Loucy (cell line): ENCODE data around the gene FAM53A.
A peak's percentile ranks its signal among the peaks of the same experiment; 100 is the strongest.

ENCODE experiments used
- H2AFZ ChIP-seq: fragments of 200-600 bp; sonication (generic); 2 replicates; pipeline ENCODE4 v1.6.0; 2016; ENCODE audit warnings: antibody characterized with exemption, mild to moderate bottlenecking, low read length, moderate library complexity
- H3F3A ChIP-seq: fragments of 200-600 bp; 2 replicates; pipeline ENCODE4 v1.6.0; 2016; ENCODE audit warnings: antibody characterized with exemption, low read depth, mild to moderate bottlenecking
- H3K27me3 ChIP-seq: fragments of 200-600 bp; sonication (generic); 2 replicates; pipeline ENCODE4 v1.6.1; 2014; ENCODE audit warnings: low read length, mild to moderate bottlenecking; ENCODE audit not compliant: insufficient read depth, poor library complexity, severe bottlenecking
- H3K36me3 ChIP-seq: fragments of 200-600 bp; sonication (generic); 2 replicates; pipeline ENCODE4 v1.6.1; 2016; ENCODE audit warnings: low read length; ENCODE audit not compliant: insufficient read depth
- H3K4me1 ChIP-seq: fragments of 200-600 bp; sonication (generic); 2 replicates; pipeline ENCODE4 v1.5.1; 2014; ENCODE audit warnings: low read length, mild to moderate bottlenecking; ENCODE audit not compliant: insufficient read depth, poor library complexity, severe bottlenecking
- H3K4me2 ChIP-seq: fragments of 200-600 bp; sonication (generic); 2 replicates; pipeline ENCODE4 v1.6.0; 2014; ENCODE audit warnings: antibody characterized with exemption, low read length, low read depth, mild to moderate bottlenecking; ENCODE audit not compliant: poor library complexity, severe bottlenecking
- H3K4me3 ChIP-seq: fragments of 200-600 bp; sonication (generic); 2 replicates; pipeline ENCODE4 v1.5.1; 2014; ENCODE audit warnings: low read length, mild to moderate bottlenecking, mixed read lengths; ENCODE audit not compliant: poor library complexity, severe bottlenecking
- H3K79me2 ChIP-seq: fragments of 200-600 bp; sonication (generic); 2 replicates; pipeline ENCODE4 v1.6.1; 2014; ENCODE audit warnings: low read length; ENCODE audit not compliant: insufficient read depth
- H3K9ac ChIP-seq: fragments of 200-600 bp; sonication (generic); 2 replicates; pipeline ENCODE4 v1.6.0; 2014; ENCODE audit warnings: mild to moderate bottlenecking, low read depth, low read length, moderate library complexity; ENCODE audit not compliant: poor library complexity, severe bottlenecking
- H3K9me2 ChIP-seq: fragments of 200-600 bp; sonication (generic); replicated peaks from 2 replicates; pipeline ENCODE4 v1.6.1; 2016; ENCODE audit warnings: low read depth, low read length, mixed read lengths
- H3K9me3 ChIP-seq: fragments of 200-600 bp; sonication (generic); 2 replicates; pipeline ENCODE4 v1.6.1; 2014; ENCODE audit warnings: mild to moderate bottlenecking, antibody characterized with exemption, low read length, low read depth; ENCODE audit not compliant: insufficient read depth
- H4K20me1 ChIP-seq: fragments of 200-600 bp; sonication (generic); 2 replicates; pipeline ENCODE4 v1.6.0; 2014; ENCODE audit warnings: antibody characterized with exemption, low read length, mild to moderate bottlenecking; ENCODE audit not compliant: insufficient read depth, poor library complexity, severe bottlenecking
- CTCF ChIP-seq: fragments of 200-600 bp; sonication (generic); conservative IDR thresholded peaks from 2 replicates; pipeline ENCODE4 v1.5.1; 2014; ENCODE audit warnings: mild to moderate bottlenecking, antibody characterized with exemption, low read length
- EZH2phosphoT487 ChIP-seq: fragments of 200-600 bp; IDR thresholded peaks from 2 replicates; pipeline ENCODE4 v1.6.1; 2018; ENCODE audit warnings: antibody characterized with exemption, mild to moderate bottlenecking, moderate library complexity, borderline replicate concordance

The FAM53A gene

DNA sequence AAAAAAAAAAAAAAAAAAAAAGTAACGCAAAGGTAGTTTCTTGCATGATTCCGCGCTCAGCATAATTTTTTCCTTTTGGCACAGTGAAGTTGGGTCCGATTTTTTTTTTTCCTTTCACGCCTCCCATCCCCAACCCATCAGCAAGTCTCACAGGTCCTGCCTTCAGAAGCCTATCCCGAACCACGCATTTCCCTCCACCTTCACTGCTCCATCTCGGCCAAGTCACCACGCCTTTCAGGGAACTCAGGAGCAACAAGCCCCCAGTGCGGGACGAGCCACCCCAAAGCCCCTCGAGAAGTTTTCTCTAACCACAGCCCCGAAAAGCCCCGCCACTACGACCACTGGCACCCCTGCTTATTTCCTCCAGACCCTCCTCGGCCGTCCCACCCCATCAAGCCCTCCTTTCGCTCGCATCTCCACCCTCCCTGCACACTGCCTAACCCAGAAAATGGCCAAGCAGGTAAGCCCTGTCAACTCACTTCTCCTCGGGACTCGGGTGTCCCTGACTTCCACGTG lies 27.0 kb upstream of the FAM53A start:
- TF ChIP-seq EZH2phosphoT487 (no peak), CTCF (no peak)
- Histone ChIP-seq H2AFZ (no peak overlapping the region), H3K9me2 (no peaks in the 10 kb centered on the region), H3K36me3 (peaks cover 5% of the 10 kb centered on the region; the same call in 1 of the 2 replicates), H3K4me1 (peaks cover 49% of the 10 kb centered on the region), H3F3A (no peaks in the 10 kb centered on the region), H3K79me2 (peaks cover 88% of the 10 kb centered on the region), H3K4me2 (peak overlapping the region; percentile 81), H3K9ac (peak overlapping the region; percentile 91), H3K9me3 (no peaks in the 10 kb centered on the region), H3K4me3 (peak overlapping the region; percentile 95), H4K20me1 (peaks cover 76% of the 10 kb centered on the region), H3K27me3 (no peaks in the 10 kb centered on the region)

GRCh38 chr4:1708581-1708980 lies 24.5 kb upstream of the FAM53A start:
- H3K79me2 ChIP-seq, result peaks cover 88% of the 10 kb centered on the region
- no peaks in the 10 kb centered on the region for H3K27me3 ChIP-seq
- no peak overlapping the region for H2AFZ ChIP-seq
- H3F3A ChIP-seq, result no peaks in the 10 kb centered on the region
- H3K36me3 ChIP-seq, result peaks cover 23% of the 10 kb centered on the region
- peak overlapping the region; percentile 81 for H3K4me2 ChIP-seq
- H3K9ac ChIP-seq, result peak overlapping the region; percentile 63
- peak overlapping the region; percentile 95 for H3K4me3 ChIP-seq
- no peaks in the 10 kb centered on the region for H3K9me2 ChIP-seq
- TF ChIP-seq CTCF (no peak), EZH2phosphoT487 (no peak)
- H3K9me3 ChIP-seq, result no peaks in the 10 kb centered on the region
- peaks cover 41% of the 10 kb centered on the region for H3K4me1 ChIP-seq
- peaks cover 76% of the 10 kb centered on the region for H4K20me1 ChIP-seq

DNA sequence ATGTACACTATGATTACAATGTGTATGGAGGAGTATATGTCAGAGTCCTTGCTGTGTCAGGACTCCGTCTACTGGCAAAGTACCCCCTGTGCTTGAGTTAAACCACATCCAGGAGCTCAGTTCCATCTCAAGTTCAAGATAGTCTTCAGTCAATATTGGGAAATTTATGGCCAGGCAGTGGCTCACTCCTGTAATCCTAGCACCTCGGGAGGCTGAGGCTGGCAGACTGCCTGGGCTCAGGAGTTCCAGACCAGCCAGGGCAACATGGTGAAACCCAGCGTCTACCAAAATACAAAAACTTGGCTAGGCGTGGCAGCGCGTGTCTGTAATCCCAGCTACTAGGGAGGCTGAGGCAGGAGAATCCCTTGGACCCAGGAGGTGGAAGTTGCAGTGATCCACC lies 22.2 kb upstream of the FAM53A start:
- no peak for TF ChIP-seq CTCF
- no peak for TF ChIP-seq EZH2phosphoT487
- no peaks in the 10 kb centered on the region for H3K27me3 ChIP-seq
- H3K4me2 ChIP-seq, result peak overlapping the region; percentile 20
- no peaks in the 10 kb centered on the region for H3K9me3 ChIP-seq
- H3K4me1 ChIP-seq, result peaks cover 41% of the 10 kb centered on the region
- no peaks in the 10 kb centered on the region for H3K9me2 ChIP-seq
- no peak overlapping the region for H3K9ac ChIP-seq
- H3F3A ChIP-seq, result no peaks in the 10 kb centered on the region
- no peak overlapping the region for H3K4me3 ChIP-seq
- no peak overlapping the region for H2AFZ ChIP-seq
- peaks cover 87% of the 10 kb centered on the region for H4K20me1 ChIP-seq
- peaks cover 44% of the 10 kb centered on the region for H3K36me3 ChIP-seq
- H3K79me2 ChIP-seq, result peaks cover 96% of the 10 kb centered on the region
